Measurements from ENCODE around the gene PTDSS2.

The PTDSS2 gene

DNA sequence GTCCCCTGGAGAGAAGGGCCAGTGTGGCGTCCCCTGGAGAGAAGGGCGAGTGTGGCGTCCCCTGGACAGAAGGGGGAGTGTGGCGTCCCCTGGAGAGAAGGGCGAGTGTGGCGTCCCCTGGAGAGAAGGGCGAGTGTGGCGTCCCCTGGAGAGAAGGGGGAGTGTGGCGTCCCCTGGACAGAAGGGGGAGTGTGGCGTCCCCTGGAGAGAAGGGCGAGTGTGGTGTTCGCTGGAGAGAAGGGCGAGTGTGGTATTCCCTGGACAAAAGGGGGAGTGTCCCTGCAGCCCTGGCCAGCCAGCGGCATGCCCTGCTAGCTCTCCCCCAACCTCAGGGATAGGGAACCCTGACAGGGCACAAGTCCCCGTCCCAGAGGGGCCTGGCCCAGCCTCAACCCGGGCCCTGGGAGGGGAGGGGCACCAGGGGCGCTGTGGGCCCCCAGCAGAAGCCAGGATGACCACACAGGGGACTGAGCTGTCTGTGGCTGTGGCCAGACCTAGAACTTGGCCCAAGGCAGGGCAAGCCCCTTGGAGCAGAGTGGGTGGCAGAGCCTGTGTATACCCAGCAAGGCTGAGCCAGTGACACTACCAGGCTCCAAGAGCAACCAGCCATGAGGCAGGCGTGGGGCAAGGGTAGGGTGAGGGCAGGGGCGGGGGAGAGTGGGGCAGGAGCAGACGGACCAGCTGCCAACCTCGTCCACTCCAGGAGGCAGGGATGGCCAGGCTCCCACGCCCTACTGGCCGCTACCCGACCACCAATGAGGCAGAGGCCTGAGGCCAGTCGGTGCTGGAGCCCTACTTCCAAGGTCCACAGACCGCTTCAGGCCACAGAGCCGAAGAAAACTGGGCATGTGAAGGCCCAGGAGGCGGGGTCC is 81.1 kb downstream of the PTDSS2 start:
- no peak for DNase-seq (ENCODE audit: low read depth in 2 of 2)

DNA sequence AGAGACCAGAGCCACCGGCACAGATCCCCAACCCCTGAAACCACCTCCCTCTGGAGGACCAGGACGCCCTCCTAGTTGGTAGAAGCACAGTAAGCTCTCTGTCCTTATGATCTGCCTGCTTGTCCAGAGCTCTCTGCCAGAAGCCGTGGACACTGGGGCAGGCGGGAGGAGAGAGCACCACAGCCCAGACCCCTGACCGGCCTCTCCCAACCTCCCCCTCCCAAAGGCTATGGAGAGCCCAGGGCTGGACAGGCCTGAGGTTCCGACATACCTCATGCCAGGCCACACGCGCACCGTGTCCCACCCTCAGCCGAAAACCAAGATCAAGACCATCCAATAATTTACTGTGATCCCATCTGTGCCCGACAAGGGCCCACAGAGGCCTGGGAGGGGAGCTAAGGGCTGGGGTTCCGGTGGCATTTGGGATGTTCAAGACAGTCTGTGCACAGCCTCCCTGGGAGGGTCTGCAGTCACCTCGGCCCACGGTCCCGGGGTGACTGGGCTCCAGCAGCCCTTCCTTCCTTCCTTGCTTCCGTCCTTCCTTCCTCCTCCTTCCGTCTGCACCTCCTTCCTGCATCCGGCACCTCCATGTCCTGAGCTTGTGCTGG is 81.9 kb downstream of the PTDSS2 start:
- no peak for DNase-seq (ENCODE audit: low read depth in 2 of 2)

DNA sequence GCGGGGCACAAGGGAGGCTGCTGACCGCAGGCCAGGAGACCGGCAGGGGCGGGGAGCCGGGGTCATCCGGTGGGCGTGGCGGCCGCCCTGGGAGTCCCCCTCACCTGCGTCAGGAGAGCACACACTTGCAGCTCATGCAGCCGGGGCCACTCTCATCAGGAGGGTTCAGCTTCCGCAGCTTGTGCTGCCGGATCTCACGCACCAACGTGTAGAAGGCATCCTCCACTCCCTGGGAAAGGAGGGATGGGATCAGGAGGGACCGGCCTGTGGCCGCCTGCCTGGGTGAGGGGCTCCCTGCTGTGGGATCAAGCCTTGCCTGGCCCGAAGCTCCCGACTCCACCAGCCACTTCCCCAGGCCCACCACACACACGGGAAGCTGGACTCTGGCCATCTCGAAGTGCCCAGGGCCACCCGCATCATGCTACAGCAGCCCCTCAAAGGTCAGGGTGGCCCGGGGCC is 82.5 kb downstream of the PTDSS2 start:
- DNase-seq (ENCODE audit: low read depth in 2 of 2) = no peak

DNA sequence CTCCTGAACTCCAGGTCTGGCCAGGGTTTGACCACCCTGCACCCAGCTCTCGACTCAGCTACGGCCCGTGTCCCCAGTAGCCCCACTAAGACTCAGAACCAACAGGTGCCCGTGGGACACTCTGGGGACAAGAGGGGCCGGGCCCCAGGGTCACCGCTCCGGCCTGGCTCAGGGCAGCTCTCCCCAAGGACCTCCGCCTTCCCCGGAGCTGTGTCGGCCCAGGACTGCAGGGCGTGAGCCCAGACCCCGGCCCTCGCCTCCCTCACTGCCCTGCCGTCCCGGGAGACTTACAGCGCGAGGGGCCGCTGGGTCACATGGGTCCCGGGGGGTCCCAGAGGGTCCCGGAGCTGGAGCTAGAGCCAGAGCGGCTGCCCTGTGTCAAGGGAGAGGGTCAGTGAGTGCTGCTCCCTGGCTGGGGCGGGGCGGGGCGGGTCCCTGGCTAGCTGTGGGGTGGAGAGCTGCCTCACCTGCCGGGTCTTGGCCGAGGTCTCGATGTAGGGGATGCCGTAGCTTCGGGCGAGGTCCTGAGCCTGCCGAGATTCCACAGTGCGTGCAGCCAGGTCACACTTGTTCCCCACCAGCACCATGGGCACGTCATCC is 83.0 kb downstream of the PTDSS2 start:
- no peak for DNase-seq (ENCODE audit: low read depth in 2 of 2)

DNA sequence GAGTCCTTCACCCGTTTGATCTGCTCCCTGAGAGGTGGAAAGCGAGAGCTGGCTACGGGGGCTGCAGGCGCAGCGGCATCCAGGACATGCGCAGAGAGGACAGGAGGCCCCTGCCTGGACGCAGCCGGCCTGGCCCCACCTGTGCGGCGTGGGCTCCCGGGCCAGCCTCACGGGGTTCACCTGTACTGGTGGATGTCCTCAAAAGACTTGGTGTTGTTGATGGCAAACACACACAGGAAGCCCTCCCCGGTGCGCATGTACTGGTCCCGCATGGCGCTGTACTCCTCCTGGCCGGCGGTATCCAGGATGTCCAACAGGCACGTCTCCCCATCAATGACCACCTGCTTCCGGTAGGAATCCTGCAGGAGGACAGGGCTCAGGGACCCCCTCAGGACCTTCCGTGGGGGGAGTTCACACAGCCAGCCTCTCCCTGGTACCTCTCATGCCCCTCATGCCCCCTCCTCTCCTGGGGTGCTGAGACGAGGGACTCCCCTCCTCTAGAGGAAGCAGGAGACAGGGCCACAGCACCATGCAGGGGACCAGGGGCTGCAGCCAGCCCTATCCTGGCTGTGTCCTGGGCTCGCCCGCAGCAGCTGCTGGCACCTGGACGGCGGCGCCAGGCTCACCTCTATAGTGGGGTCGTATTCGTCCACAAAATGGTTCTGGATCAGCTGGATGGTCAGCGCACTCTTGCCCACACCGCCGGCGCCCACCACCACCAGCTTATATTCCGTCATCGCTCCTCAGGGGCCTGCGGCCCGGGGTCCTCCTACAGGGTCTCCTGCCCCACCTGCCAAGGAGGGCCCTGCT is 83.7 kb downstream of the PTDSS2 start:
- no peak for DNase-seq (ENCODE audit: low read depth in 2 of 2)

DNA sequence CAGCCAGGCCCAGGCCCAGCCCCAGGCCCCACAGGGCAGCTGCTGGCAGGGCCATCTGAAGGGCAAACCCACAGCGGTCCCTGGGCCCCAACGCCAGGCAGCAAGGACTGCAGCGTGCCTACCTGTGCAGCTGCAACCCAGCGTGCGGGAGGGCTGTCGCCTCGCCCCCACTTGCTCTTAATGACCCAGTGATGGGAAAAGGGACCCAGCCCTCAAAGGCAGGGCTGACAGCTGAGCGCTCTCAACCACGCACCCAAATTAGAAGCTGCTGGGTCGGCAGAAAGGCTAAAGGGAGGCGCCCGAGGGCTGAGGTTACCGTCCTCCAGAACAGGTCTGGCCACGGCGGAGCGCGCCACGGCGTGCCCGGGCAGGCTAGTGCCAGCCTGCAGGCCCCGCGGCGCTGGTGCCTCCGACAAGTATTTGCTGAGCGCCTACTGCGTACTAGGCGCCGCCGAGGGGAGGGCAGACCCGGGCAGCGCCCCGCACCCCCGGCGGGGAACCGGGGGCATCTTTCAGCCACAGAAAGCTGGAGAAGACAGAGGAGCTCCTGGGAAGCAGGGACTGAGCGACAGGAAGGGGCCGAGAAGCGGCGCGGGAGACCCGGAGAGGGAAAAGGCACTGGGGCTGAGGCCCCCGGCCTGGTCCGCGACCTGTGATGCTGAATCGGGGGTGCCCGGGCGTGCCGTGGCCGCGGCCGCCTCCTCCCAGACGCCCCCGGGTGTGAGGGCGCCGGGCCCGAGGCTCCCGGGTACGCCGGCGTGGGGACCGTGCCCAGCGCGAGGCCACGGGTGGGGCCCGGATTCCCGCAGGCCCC is 84.5 kb downstream of the PTDSS2 start:
- DNase-seq (ENCODE audit: low read depth in 2 of 2) = no peak

DNA sequence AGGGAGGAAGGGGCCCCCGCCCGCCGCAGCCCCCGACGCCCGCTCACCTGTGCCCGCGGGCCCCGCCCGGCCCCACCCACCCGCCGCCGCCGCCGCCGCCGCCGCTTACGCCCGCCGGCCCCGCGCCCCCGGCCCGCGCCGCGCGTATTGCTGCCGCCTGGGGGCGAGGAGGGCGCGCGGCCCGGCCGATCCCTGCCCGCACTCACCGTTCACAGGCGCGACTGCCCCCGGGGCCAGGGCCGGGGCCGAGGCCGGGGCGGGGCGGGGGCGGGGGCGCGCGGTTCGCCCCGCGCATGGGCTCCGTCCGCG is 85.1 kb downstream of the PTDSS2 start:
- no peak for DNase-seq (ENCODE audit: low read depth in 2 of 2)

DNA sequence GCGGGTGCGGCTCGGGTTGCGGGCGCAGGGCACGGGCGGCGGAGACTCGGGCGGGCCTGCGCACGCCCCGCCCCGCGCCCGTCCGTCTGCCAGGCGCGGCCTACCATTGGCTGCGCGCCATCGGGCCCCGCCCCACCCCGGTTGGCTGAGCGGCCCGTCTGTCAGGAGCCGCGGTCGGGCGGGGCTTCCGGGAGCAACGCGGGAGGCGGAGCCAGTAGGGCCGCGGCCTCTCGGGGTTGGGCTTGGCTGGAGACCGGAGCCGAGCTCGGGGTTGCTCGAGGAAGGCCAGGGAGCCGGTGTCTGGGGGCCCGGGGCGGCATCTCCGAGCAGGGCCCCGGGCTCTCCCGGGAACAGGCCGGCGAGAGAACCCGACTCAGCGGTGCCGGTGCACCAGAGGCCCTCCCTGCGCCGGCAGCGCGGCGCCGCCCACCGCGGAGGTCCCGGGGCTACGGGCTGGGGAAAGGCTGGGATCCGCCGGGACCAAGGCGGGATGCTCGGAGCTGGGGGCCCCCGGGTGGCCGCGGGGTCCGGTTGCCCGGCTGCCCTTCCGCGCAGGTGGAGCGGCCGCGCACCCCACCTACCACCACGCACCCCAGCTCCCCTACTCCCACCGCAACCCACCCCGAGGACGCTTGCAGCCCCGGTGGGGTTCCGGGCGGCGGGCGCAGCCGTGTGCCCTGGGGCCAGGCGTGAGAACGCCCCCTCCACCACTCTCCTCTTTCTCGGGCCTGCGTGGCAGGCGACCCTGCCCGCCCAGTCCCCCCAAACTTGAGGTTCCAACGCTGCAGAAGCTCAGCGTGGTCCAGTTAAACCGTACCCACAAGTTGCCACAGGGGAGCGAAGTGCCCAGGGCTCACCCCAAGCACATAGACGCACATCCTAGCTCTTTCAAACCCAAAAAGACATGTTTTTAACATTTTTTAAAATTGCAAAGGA is 85.7 kb downstream of the PTDSS2 start, which contains the start of gene HRAS:
Gene HRAS (minus strand): TSS at position 58 of the 936 bp plus-strand sequence.
- DNase-seq (ENCODE audit: low read depth in 2 of 2) = peak; percentile 86 to 87

DNA sequence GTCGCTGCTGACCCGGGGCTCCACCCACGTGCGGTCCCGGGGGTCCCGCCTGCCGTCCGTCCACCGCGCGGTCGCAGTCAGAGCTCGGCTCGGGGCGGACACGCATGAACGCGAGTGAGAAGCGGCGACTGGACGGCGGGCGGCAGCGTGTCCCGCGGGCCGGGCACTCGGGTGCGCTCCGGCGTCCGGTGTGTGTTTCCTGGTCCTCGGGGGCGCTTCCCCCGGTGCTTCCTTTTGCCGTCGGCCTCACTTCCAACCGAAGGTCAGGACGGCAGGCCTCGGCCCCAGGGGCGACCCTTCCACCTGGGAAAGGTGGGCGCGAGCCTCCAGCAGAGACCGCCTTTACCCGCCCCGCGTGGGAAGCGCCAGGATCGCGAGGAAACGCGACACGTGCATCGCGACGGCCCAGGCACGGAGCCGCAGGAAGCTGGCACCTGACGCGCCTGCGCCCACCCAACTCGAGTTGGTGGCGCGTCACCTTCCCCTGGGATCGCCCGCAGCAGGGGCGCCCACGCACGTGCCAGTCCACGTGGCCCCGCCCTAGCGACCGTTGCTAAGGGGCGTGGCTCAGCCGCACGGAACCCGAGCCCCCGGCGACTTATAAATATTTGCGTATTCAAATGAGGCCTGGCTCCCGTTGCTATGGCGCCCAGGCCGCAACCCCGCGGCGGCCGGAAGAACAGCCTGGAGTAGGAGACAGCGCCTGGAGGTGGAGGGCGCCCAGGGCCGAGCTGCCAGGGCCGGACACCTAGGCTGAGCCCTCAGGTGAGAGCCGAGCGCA is 87.0 kb downstream of the PTDSS2 start, which contains the start of gene LRRC56:
Gene LRRC56 (plus strand): TSS at position 687 of the 781 bp plus-strand sequence. CDS start 3,158 bp downstream, outside the sequence.
- DNase-seq (ENCODE audit: low read depth in 2 of 2) = peak; percentile 32 to 35

DNA sequence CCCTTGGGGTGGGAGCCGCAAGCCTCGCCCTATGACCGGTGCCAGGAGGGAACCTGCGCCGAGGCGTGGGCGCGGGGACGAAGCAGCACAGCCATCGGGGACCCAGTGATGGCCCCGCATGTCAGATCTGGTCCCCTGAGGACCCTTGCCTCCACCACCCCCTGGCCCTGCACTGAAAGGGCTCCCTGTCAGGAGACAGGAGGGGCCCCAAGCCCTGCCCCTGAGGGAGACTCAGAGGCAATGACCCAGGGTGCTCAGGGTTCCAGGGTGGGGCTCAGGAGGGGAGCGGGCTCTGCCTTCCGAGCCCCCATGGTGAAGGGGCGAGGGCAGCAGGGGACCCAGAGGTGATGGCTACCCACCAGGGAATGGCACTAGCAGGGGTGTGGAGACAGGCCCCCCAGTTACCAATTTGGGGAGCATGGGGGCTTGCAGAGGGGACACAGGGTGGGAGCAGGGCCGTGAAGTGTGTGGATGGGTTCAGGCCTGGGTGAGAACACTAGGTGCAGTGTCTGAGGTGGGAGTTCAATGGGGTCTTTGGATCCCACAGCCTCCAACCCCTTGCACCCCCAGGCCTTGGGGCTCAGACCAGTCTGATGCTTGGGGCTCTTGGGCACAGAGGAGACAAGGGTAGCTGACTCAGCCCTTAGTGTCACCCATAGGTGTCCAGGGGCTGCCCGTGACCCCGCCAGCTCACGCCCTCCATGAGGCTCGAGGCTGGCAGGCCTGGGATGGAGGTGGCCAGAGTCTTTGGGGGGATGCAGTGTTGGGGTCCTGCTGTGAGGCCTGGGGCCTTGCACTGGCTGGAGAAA is 87.7 kb downstream of the PTDSS2 start:
- DNase-seq (ENCODE audit: low read depth in 2 of 2) = no peak

DNA sequence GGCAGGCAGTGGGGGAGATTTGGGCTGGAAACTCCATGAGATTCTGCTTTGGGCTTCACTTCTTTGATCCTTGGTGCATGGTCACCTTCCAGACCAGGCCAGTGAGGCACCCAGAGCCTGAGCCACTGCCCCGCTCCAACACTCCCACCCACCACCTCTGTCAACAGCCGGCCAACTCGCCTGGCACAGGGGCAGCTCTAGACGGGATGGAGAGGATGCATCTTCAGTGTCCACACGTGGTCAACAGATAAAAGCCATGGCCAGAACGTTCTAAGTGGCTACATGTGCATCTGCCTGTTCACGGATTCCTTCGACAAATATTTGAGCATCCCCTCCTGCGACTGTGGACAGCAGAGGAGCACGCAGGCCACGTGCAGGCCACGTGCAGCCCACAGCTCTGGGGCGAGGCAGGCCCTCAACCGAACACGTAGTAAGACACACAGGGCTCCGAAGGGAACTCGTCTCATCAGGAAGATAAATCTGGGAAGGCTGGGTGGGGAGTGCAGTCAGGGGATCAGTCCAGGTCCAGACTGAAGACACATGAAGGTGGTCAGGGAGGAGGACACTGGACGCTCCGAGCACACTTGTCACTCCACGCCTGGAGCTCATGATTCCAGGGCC is 88.5 kb downstream of the PTDSS2 start:
- DNase-seq (ENCODE audit: low read depth in 2 of 2) = no peak

DNA sequence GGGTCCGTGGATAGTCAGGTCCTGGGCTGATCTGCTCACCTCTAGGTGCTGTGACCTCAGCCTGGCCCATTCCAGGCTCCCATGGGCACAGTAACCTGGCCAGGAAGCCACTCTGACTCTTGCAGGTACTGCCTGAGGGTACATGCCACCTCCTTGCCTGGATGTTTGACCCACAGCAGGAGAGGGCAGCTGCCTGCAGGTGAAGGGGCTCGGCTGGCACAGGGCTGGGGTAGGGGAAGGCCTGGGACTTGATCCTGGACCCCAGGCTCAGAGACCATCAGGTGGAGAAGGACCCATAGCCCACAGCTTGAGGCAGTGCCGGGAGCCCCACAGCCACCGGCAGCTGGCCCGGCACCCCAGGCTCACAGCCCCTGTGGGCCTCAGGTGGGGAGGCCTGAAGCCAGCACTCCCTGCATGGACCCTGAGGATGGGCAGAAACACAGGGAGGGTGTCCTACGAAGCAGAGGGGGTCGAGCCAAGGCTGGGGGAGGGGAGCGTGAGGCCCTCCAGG is 89.9 kb downstream of the PTDSS2 start:
- DNase-seq (ENCODE audit: low read depth in 2 of 2) = no peak

All from fibroblast of skin of left biceps (primary cell).